Endothelial cell of umbilical vein (primary cell): Measurements from ENCODE around the gene NRXN3. TPM values are rescaled to one million over a fixed set of nuclear protein-coding genes. Genes with fewer than 3 reads are reported as not detected.

Source experiments
- BruUV-seq: library from RNA; stranded (reverse); fragments of 400-500 nt; replicated peaks from 2 replicates; lab custom pipeline; 2021; lab: Mats Ljungman, UMichigan
- CTCF ChIA-PET: fragments of 300-600, 350-600 bp; sonication (Branson Sonifier 250); formaldehyde crosslinking; loops from one replicate; lab custom pipeline; 2021; ENCODE audit warnings: antibody characterized with exemption, inconsistent platforms; lab: Charles Lee
- POLR2A ChIA-PET: fragments of 300-600, 350-600 bp; sonication (Branson Sonifier 250); formaldehyde crosslinking; loops from one replicate; lab custom pipeline; 2021; ENCODE audit warnings: antibody characterized with exemption, inconsistent platforms; lab: Charles Lee
- DNase-seq: peaks from one replicate; pipeline ENCODE4 v3.0.0-alpha.2; 2011; ENCODE audit warnings: low read depth, low spot score
- FAIRE-seq: peaks from 2 replicates; lab custom pipeline; 2011; peaks lifted over from hg19 to GRCh38; lab: Jason Lieb, UNC
- H2AFZ ChIP-seq: 2 replicates; pipeline ENCODE4 v1.6.0; 2012; ENCODE audit warnings: low read depth, low read length, control low read depth, inconsistent platforms
- H3K27ac ChIP-seq: 2 replicates; pipeline ENCODE4 v1.5.1; 2011; ENCODE audit warnings: low read depth, mild to moderate bottlenecking, control low read depth, low read length, moderate library complexity; ENCODE audit not compliant: insufficient read depth
- H3K27me3 ChIP-seq, 2 experiments: 2 replicates each; pipeline versions ENCODE4 v1.6.0 to v1.6.1; 2011; ENCODE audit warnings: low read length in 2 of 2, mixed read lengths in 1 of 2; ENCODE audit not compliant: control insufficient read depth in 2 of 2, insufficient read depth in 2 of 2
- H3K36me3 ChIP-seq, 2 experiments: 2 replicates in 1 of 2; 3 replicates in 1 of 2; pipeline ENCODE4 v1.5.1; 2011; ENCODE audit warnings: low read length in 2 of 2, mild to moderate bottlenecking in 1 of 2, moderate library complexity in 1 of 2; ENCODE audit not compliant: control insufficient read depth in 2 of 2, insufficient read depth in 2 of 2; ENCODE audit errors: extremely low read depth in 1 of 2
- H3K4me1 ChIP-seq: 3 replicates; pipeline ENCODE4 v1.5.1; 2011; ENCODE audit warnings: mild to moderate bottlenecking, low read length; ENCODE audit not compliant: control insufficient read depth, insufficient read depth; ENCODE audit errors: extremely low read depth
- H3K4me2 ChIP-seq: 2 replicates; pipeline ENCODE4 v1.6.1; 2011; ENCODE audit warnings: low read length, control low read depth, mixed read lengths; ENCODE audit not compliant: insufficient read depth
- H3K4me3 ChIP-seq, 3 experiments: fragments of 200-600 bp in 1 of 3; sonication (generic), shearing (Covaris generic) in 1 of 3; replicated peaks in 1 of 3; 2 replicates each; pipeline ENCODE4 v1.5.1; 2011 to 2016; ENCODE audit warnings: control low read depth in 3 of 3, low read length in 3 of 3, mild to moderate bottlenecking in 2 of 3, inconsistent platforms in 1 of 3, low read depth in 1 of 3, moderate library complexity in 1 of 3; ENCODE audit not compliant: insufficient read depth in 1 of 3
- H3K79me2 ChIP-seq: 2 replicates; pipeline ENCODE4 v1.6.0; 2012; ENCODE audit warnings: low read length, inconsistent platforms; ENCODE audit not compliant: control insufficient read depth, insufficient read depth
- H3K9ac ChIP-seq: replicated peaks from 2 replicates; pipeline ENCODE3; 2011; ENCODE audit warnings: low read length, control low read depth; ENCODE audit not compliant: insufficient read depth; ENCODE audit errors: extremely low read depth
- H3K9me1 ChIP-seq: replicated peaks from 3 replicates; pipeline ENCODE4 v1.6.0; 2011; ENCODE audit warnings: mild to moderate bottlenecking, low read length; ENCODE audit not compliant: control insufficient read depth, insufficient read depth; ENCODE audit errors: extremely low read depth
- H3K9me3 ChIP-seq: replicated peaks from 2 replicates; pipeline ENCODE4 v1.5.1; 2012; ENCODE audit warnings: low read length, inconsistent platforms; ENCODE audit not compliant: control insufficient read depth, insufficient read depth
- H4K20me1 ChIP-seq: replicated peaks from 2 replicates; pipeline ENCODE3; 2011; ENCODE audit warnings: mild to moderate bottlenecking, low read length; ENCODE audit not compliant: control insufficient read depth, insufficient read depth; ENCODE audit errors: extremely low read depth
- CTCF ChIP-seq, 2 donors: IDR thresholded peaks; 1 replicate in 1 of 2; 2 replicates in 1 of 2; pipeline ENCODE4 v1.5.1; 2011; ENCODE audit warnings: low read length in 2 of 2, mild to moderate bottlenecking in 2 of 2, moderate library complexity in 2 of 2, control low read depth in 1 of 2, inconsistent platforms in 1 of 2, low read depth in 1 of 2; ENCODE audit not compliant: insufficient read depth in 1 of 2; ENCODE audit errors: extremely low read depth in 1 of 2
- EZH2 ChIP-seq: IDR thresholded peaks from 2 replicates; pipeline ENCODE4 v1.6.1; 2012; ENCODE audit warnings: borderline replicate concordance, low read depth, mild to moderate bottlenecking, moderate library complexity, low read length, inconsistent platforms; ENCODE audit not compliant: severe bottlenecking
- GATA2 ChIP-seq: IDR thresholded peaks from 2 replicates; pipeline ENCODE4 v1.7.0; 2011; ENCODE audit warnings: low read depth, mild to moderate bottlenecking, moderate library complexity, mixed read lengths, low read length; ENCODE audit not compliant: insufficient read length, insufficient read depth
- JUN ChIP-seq: IDR thresholded peaks from 2 replicates; pipeline ENCODE4 v1.6.1; 2011; ENCODE audit warnings: borderline replicate concordance, low read depth; ENCODE audit not compliant: insufficient read length, insufficient read depth
- MAX ChIP-seq: IDR thresholded peaks from 2 replicates; pipeline ENCODE4 v1.6.1; 2011; ENCODE audit not compliant: insufficient read depth, insufficient read length
- MYC ChIP-seq: IDR thresholded peaks from one replicate; pipeline ENCODE4 v1.6.1; 2011; ENCODE audit warnings: mild to moderate bottlenecking, low read depth, low read length
- dilution Hi-C: fragments of 300-500 bp; cut with MboI; formaldehyde crosslinking; loops from one replicate; pipeline ENCODE4 v1.15.0; 2019; ENCODE audit warnings: low sequenced_read_pairs; ENCODE audit not compliant: extremely low pct_ligation_motif_present
- intact Hi-C: fragments of 100-400 bp; cut with micrococcal nuclease; formaldehyde crosslinking; loops from one replicate; pipeline ENCODE4 v1.10.0; 2022
- polyA plus RNA-seq, 4 experiments: library from polyadenylated mRNA; depleted of rRNA in 3 of 4; stranded (reverse) in 3 of 4; unstranded in 1 of 4; fragments of >200 nt; gene quantifications; 2 replicates each; pipeline versions ENCODE4 v1.2.1 to v1.2.3, GENCODE V29; 2011 to 2012; ENCODE audit warnings: missing spikeins in 1 of 4
- total RNA-seq: library from RNA; stranded (reverse); gene quantifications from 2 replicates; pipeline ENCODE4 v1.2.3, GENCODE V29; 2021

NRXN3 gene
- total and polyA plus RNA-seq, 2 donors (not counting 3 experiments of a cell fraction or from before 2014, with no cell fraction given), result 0.72 to 4.2 TPM

GRCh38 chr14:78543433-78543832, 373.3 kb downstream of the NRXN3 start:
- Histone ChIP-seq H3K9me3 (no peaks in the 10 kb centered on the region), H3K4me3 (no peak overlapping the region), H3K4me1 (no peaks in the 10 kb centered on the region), H3K27ac (no peak overlapping the region), H3K79me2 (no peaks in the 10 kb centered on the region), H2AFZ (no peak overlapping the region), H3K9ac (no peak overlapping the region), H3K36me3 (no peaks in the 10 kb centered on the region), H3K4me2 (no peak overlapping the region), H3K27me3 (no peaks in the 10 kb centered on the region), H4K20me1 (no peaks in the 10 kb centered on the region), H3K9me1 (no peaks in the 10 kb centered on the region)
- TF ChIP-seq GATA2 (no peak), CTCF (IDR thresholded peaks at IDR 0.05; ENCODE audit: extremely low read depth in 1 of 2, insufficient read depth in 1 of 2, low read depth in 1 of 2, low read length in 2 of 2) (no peak), MAX (no peak), MYC (no peak), JUN (no peak), EZH2 (no peak)
- no peak for DNase-seq
- no peak for FAIRE-seq
- dilution Hi-C loops (no loop called here), intact Hi-C loops (no loop called here)
- no TSS peak for BruUV-seq
- POLR2A ChIA-PET, result no interaction called here
- CTCF ChIA-PET, result no interaction called here
